SK-N-MC (cell line): Measurements from ENCODE around the gene LY6G6D.
A peak's percentile ranks its signal among the peaks of the same experiment; 100 is the strongest.

Experiments
- DNase-seq: peaks from one replicate; pipeline ENCODE4 v3.0.0-alpha.2; 2011; ENCODE audit warnings: low read depth, low spot score
- H3K27ac ChIP-seq: fragments of 200-600 bp; sonication (generic); 2 replicates; pipeline ENCODE4 v1.5.1; 2016; ENCODE audit warnings: mixed run types
- H3K36me3 ChIP-seq: fragments of 200-600 bp; sonication (generic); 2 replicates; pipeline ENCODE4 v1.6.1; 2017; ENCODE audit warnings: antibody characterized with exemption, low read length, mixed read lengths; ENCODE audit not compliant: insufficient read depth
- H3K4me3 ChIP-seq: fragments of 200-600 bp; sonication (generic); 2 replicates; pipeline ENCODE4 v1.5.1; 2016
- H3K9ac ChIP-seq: fragments of 200-600 bp; sonication (generic); 2 replicates; pipeline ENCODE4 v1.8.0; 2017; ENCODE audit warnings: mixed run types, mixed read lengths; ENCODE audit not compliant: insufficient read length
- H3K9me3 ChIP-seq: fragments of 200-600 bp; sonication (generic); 2 replicates; pipeline ENCODE4 v1.6.1; 2017; ENCODE audit warnings: low read depth, mild to moderate bottlenecking, antibody characterized with exemption, low read length, moderate library complexity, mixed read lengths
- EZH2 ChIP-seq: fragments of 200-600 bp; sonication (generic); IDR thresholded peaks from one replicate; pipeline ENCODE4 v1.6.1; 2017; ENCODE audit warnings: antibody characterized with exemption
- FOXP2 ChIP-seq: optimal IDR thresholded peaks from 2 replicates; pipeline ENCODE3; 2011; ENCODE audit warnings: mild to moderate bottlenecking, moderate library complexity; ENCODE audit not compliant: insufficient read depth; ENCODE audit errors: extremely low read length, control extremely low read depth
- POLR2AphosphoS5 ChIP-seq: IDR thresholded peaks from 2 replicates; pipeline ENCODE4 v1.6.1; 2012; ENCODE audit warnings: mild to moderate bottlenecking, low read depth, low read length, borderline replicate concordance

Gene LY6G6D

GRCh38 chr6:31761343-31761742 lies 46.2 kb downstream of the LY6G6D start:
- Histone ChIP-seq H3K9me3 (no peaks in the 10 kb centered on the region), H3K4me3 (no peak overlapping the region), H3K36me3 (peaks cover 55% of the 10 kb centered on the region), H3K9ac (no peak overlapping the region), H3K27ac (no peak overlapping the region)
- TF ChIP-seq EZH2, result no peak
- TF ChIP-seq POLR2AphosphoS5, result no peak
- no peak for TF ChIP-seq FOXP2
- DNase-seq, result no peak

GRCh38 chr6:31762356-31762755 lies 47.2 kb downstream of the LY6G6D start, which contains the start of gene SAPCD1:
Gene SAPCD1 (plus strand): TSS chr6:31762656. CDS start chr6:31763055, 399 bp downstream.
- DNase-seq, result no peak
- TF ChIP-seq POLR2AphosphoS5 (no peak), EZH2 (no peak), FOXP2 (no peak)
- peaks cover 55% of the 10 kb centered on the region for H3K36me3 ChIP-seq
- peak within 1 kb of the TSS; percentile 1; the same call in 1 of the 2 replicates for H3K27ac ChIP-seq
- no peaks in the 10 kb centered on the region for H3K9me3 ChIP-seq
- no peak within 1 kb of the TSS for H3K9ac ChIP-seq
- no peak within 1 kb of the TSS for H3K4me3 ChIP-seq

GRCh38 chr6:31762878-31763618 lies 47.9 kb downstream of the LY6G6D start:
- Histone ChIP-seq H3K9ac (no peak overlapping the region), H3K9me3 (no peaks in the 10 kb centered on the region), H3K27ac (no peak overlapping the region), H3K4me3 (no peak overlapping the region), H3K36me3 (peaks cover 54% of the 10 kb centered on the region)
- TF ChIP-seq EZH2 (no peak), FOXP2 (no peak), POLR2AphosphoS5 (no peak)
- no peak for DNase-seq

- Histone ChIP-seq H3K9me3 (no peaks in the 10 kb centered on the region), H3K4me3 (no peak overlapping the region), H3K27ac (no peak overlapping the region), H3K9ac (no peak overlapping the region), H3K36me3 (peaks cover 48% of the 10 kb centered on the region)
- DNase-seq, result no peak
- TF ChIP-seq POLR2AphosphoS5 (no peak), EZH2 (no peak), FOXP2 (no peak)
Observed at GRCh38 chr6:31763619-31763940, 48.4 kb downstream of the LY6G6D start.

- TF ChIP-seq POLR2AphosphoS5 (no peak), EZH2 (no peak), FOXP2 (no peak)
- H3K9ac ChIP-seq, result no peak overlapping the region
- DNase-seq, result no peak
- no peaks in the 10 kb centered on the region for H3K9me3 ChIP-seq
- peak overlapping the region; percentile 30; the same call in 1 of the 2 replicates for H3K27ac ChIP-seq
- peaks cover 42% of the 10 kb centered on the region for H3K36me3 ChIP-seq
- H3K4me3 ChIP-seq, result no peak overlapping the region
Observed at GRCh38 chr6:31764198-31764597, 49.0 kb downstream of the LY6G6D start.

GRCh38 chr6:31765559-31765909 lies 50.4 kb downstream of the LY6G6D start:
- no peaks in the 10 kb centered on the region for H3K9me3 ChIP-seq
- H3K36me3 ChIP-seq, result peaks cover 30% of the 10 kb centered on the region
- no peak overlapping the region for H3K27ac ChIP-seq
- no peak overlapping the region for H3K9ac ChIP-seq
- TF ChIP-seq FOXP2, result no peak
- no peak for TF ChIP-seq POLR2AphosphoS5
- no peak for TF ChIP-seq EZH2
- H3K4me3 ChIP-seq, result no peak overlapping the region
- DNase-seq, result no peak

- Histone ChIP-seq H3K9me3 (no peaks in the 10 kb centered on the region), H3K27ac (no peak overlapping the region), H3K9ac (no peak overlapping the region), H3K4me3 (no peak overlapping the region), H3K36me3 (peaks cover 24% of the 10 kb centered on the region)
- no peak for DNase-seq
- no peak for TF ChIP-seq FOXP2
- TF ChIP-seq EZH2, result no peak
- TF ChIP-seq POLR2AphosphoS5, result no peak
Observed at GRCh38 chr6:31765910-31766794, 51.0 kb downstream of the LY6G6D start.

- TF ChIP-seq FOXP2 (no peak), EZH2 (no peak), POLR2AphosphoS5 (no peak)
- H3K9ac ChIP-seq, result no peak overlapping the region
- peaks cover 14% of the 10 kb centered on the region for H3K36me3 ChIP-seq
- H3K4me3 ChIP-seq, result no peak overlapping the region
- H3K27ac ChIP-seq, result no peak overlapping the region
- no peak for DNase-seq
- no peaks in the 10 kb centered on the region for H3K9me3 ChIP-seq
Observed at GRCh38 chr6:31767096-31767645, 52.0 kb downstream of the LY6G6D start.
